Gastroesophageal sphincter (tissue), 3 donors: ENCODE measurements around the gene PPFIA4.

ENCODE experiments used
- POLR2A ChIP-seq, 2 donors: fragments of 450-650 bp; IDR thresholded peaks; one replicate each; pipeline ENCODE4 v1.6.1; 2017; ENCODE audit warnings: antibody characterized with exemption in 2 of 2, mild to moderate bottlenecking in 2 of 2, moderate library complexity in 1 of 2
- POLR2AphosphoS5 ChIP-seq: sonication (generic); formaldehyde crosslinking; IDR thresholded peaks from one replicate; pipeline ENCODE4 v1.6.1; 2017; ENCODE audit warnings: antibody characterized with exemption
- TF ChIP-seq, protein P1 (sequence below), 4 experiments: fragments of 200-600 bp in 2 of 4; fragments of 450-650 bp in 2 of 4; sonication (generic) in 1 of 4; IDR thresholded peaks; one replicate each; pipeline ENCODE4 v1.5.1; 2017 to 2019; ENCODE audit warnings: antibody characterized with exemption in 4 of 4, mild to moderate bottlenecking in 2 of 4, moderate library complexity in 2 of 4

GRCh38 chr1:203091761-203092330 lies 65.6 kb downstream of the PPFIA4 start:
- TF ChIP-seq, protein P1, sequence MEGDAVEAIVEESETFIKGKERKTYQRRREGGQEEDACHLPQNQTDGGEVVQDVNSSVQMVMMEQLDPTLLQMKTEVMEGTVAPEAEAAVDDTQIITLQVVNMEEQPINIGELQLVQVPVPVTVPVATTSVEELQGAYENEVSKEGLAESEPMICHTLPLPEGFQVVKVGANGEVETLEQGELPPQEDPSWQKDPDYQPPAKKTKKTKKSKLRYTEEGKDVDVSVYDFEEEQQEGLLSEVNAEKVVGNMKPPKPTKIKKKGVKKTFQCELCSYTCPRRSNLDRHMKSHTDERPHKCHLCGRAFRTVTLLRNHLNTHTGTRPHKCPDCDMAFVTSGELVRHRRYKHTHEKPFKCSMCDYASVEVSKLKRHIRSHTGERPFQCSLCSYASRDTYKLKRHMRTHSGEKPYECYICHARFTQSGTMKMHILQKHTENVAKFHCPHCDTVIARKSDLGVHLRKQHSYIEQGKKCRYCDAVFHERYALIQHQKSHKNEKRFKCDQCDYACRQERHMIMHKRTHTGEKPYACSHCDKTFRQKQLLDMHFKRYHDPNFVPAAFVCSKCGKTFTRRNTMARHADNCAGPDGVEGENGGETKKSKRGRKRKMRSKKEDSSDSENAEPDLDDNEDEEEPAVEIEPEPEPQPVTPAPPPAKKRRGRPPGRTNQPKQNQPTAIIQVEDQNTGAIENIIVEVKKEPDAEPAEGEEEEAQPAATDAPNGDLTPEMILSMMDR (IDR thresholded peaks at IDR 0.05) = no peak
- no peak for TF ChIP-seq POLR2A (IDR thresholded peaks at IDR 0.05)
- TF ChIP-seq POLR2AphosphoS5 = no peak
